Eye (tissue), 1 donor: Measurements from ENCODE around the gene OTOP1.
"Not testable (repeated sequence)": the region's sequence is repeated elsewhere in the genome, so short reads cannot be mapped to it uniquely, and the experiment has no call there.

Experiments used
- DNase-seq: peaks from one replicate; pipeline ENCODE4 v3.0.0-alpha.2; 2015

Gene OTOP1

DNA sequence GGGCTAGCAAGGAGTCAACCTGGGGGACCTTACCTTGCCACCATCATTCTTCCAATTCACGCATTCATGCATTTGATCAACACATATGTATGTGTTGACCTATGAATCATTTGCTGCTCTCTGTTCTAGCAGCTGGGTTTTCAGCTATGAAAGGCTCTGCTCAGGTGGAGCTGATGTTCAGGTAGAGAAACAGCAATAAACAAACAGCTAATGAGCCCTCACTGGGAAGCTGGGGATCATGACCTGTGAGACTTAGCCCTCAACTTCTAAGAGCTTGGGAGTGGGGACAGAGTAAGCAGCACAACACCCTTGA, 1.6 kb upstream of the OTOP1 start:
- DNase-seq, result no peak

DNA sequence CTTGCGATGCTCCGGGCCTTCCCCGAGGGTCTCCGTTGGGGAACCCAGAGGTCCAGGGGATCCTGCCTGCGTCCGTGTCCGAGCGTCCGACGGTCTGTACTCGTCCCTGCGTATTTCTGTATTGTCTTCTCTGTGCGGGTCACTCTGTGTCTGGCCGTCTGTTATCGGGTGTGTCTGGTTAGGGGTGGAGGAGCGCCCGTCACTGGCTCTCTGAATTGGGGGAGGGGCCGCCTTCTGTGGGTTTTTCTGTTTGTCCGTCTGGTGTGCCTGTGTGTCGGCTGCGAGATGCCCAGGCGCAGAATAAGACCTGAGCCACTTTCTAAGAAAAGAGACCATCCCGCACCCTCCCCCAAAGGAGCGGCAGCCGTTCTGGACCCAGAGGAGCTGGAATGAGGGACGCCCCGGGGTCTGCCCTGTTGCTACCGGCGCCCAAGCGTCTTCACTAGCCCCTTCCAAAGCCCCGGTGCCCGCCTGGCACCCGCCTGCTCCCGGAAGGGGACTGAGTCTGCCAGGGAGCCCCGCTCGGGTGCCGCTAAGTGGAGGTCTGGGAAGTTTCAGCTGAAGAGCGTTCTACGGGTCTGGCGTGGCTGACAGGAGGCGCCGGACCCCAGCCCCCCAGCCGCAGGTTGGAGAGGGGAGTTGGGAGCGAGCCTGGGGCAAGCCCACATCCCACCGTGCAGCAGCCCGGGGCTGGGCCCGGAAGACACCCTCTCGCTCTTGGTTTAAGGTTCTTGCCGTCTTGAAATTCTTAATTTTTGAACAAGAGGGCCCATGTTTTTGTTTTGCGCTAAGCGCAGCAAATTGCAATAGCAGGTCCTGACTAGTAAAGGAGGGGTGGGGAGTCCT, 1.0 kb upstream of the OTOP1 start:
- DNase-seq, result no peak

DNA sequence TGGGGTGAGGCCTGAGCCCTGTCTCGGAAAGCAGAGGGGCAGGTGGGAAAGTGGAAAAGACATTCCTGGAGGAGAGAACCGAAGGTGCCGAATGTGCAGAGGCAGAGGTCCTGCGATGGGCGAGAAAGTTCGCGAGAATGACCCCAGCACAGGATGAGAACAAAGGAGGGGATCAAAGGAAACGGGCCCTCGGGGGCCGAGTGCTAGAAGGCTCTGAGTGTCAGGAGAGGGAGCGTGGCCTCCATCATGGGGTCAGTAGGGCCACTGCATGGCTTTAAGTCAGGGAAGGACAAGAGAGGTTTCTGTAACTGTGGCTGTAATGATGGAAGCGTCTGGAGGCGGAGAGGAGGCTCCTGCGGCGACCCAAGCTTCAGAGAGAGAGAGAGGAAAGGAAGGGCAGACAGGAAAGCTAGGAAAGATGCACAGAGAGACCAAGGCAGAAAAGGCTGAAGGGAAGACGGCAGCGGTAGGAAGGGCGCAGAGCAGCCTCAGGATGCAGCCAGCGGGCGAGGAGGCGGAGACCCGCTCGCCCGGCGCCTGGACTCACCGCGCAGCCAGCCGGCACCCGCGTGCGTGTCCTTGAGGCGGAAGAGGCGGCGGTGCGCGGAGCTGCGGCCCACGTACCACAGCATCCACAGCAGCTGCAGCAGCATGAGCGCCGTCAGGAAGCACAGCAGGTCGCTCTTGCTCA, 669 bp downstream of the OTOP1 start:
- no peak for DNase-seq

DNA sequence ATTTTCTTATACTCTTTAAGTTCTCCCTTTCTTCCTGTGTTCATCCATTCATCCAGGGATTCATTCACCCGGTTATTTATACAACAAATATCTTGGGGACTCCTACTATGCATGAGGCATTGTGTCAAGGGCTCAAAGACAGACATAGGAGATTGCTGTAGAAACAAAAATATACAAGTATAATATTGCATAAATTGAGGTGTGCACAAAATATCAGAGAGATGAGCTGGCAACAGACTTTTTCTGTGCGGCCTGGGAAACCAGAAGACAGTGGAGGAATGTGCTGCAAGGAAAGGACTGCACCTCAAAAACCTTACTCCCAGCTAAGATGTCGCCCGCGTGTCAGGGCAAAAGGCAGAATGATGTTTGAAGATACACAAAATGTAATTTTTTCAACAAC, 9.6 kb downstream of the OTOP1 start:
- DNase-seq, result no peak

DNA sequence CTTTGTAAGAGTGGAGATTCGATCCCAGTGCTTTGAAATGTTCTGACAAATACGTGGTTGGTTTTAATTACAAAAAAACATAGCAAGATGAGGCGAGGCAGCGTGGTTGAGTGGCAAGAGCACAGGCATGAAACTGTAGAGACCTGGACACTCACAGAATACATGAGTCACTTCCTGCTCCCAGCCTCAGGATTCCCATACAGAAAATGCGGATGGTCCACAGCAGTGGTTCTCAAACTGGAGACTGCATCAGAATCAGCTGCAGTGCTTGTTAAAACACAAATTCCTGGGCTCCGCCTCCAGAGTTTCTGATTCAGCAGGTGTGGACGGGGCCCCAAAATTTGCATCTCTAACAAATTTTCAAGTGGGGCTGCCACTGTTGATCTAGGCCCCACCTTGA, 10.1 kb downstream of the OTOP1 start:
- no peak for DNase-seq

DNA sequence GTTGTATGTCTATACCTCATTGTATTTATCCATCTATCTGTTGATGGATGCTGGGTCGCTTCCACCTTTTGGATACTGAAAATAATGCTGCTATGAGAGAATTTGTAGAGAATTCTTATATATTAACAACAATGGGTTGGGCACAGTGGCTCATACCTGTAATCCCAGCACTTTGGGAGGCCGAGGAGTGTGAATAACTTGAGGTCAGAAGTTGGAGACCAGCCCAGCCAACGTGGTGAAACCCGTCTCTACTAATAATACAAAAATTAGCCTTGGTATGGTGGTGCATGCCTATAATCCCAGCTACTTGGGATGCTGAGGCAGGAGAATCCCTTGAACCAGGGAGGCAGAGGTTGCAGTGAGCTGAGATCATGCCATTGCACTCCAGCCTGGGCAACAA, 13.1 kb downstream of the OTOP1 start:
- DNase-seq, result not testable (repeated sequence)

DNA sequence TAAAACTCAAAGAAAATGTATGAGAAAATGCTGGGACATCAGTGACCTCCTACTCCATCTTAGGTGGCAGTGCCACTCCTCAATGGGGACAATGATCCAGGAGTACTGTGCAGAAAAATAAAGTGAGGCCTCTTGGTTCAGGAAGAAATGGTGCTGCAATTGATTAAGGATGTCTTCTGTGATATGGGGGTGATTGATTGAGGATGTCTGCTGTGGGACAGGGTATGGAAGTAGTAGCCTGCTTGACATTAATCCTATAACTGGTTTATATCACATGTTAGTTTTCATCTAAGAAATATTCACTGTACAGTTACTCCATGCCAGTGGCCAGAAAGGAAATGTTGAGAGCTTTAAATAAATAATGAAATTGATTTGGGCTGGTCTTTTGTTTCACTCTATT, 20.5 kb downstream of the OTOP1 start:
- no peak for DNase-seq

DNA sequence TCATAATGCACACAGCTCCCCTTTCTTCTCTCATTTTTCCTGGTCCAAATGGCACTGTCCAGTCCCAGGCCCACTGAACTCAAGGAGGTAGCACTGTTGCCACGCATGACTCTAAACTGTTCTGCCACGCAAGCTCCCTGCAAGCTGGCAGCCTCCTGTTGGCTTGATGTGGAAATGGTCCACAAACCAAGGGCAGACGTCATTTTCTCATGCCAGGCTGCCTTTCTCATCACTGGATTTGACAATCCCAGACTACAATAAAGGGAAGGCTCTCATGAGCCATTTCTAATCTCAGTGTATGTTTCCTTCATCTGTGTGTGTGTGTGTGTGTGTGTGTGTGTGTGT, 22.4 kb downstream of the OTOP1 start:
- DNase-seq, result no peak

DNA sequence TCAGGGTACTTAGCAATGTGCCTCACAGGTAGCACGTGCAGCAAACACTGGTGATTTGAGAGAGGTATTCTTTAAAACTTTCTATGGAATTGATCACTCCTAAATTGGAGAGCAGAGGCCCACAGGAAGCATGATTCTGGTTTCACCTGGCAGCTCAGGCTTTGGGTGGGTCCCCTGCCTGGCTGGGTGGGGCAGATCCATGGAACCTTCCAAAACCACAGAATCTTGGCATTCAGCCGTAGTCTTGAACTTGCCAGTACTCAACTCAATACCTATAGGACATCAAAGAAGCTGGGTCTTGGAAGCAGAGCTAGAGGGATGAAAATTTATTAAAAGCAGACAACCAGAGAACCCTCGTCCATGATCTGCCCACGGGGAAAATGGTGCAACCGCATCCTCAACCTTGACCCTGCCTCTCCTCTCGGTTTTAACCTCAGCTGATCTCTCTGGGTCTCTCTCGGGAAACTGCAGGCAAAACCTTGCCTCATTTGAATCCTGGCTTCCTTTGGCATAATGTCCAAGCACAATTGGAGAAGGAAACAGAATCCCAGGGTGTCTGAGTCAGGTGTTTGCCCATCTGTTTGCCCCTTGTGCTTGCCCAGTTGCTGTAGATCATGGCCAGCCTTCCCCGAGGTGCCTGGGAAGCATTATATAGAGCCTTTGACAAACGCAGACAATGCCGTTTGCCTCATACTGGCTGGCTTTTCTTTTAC, 22.9 kb downstream of the OTOP1 start:
- no peak for DNase-seq

DNA sequence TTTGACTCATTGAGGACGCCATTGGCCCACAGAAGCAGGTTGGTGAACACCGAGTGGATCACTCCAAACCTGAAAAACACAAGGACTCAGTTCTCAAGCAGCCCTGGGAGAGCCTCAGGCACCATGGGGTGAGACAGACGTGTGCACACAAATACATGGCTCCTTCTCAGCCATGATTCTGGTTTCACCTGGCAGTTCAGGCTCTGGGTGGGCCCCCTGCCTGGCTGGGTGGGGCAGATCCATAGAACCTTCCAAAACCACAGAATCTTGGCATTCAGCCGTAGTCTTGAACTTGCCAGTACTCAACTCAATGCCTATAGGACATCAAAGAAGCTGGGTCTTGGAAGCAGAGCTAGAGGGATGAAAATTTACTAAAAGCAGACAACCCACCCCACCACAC, 24.2 kb downstream of the OTOP1 start:
- no peak for DNase-seq

DNA sequence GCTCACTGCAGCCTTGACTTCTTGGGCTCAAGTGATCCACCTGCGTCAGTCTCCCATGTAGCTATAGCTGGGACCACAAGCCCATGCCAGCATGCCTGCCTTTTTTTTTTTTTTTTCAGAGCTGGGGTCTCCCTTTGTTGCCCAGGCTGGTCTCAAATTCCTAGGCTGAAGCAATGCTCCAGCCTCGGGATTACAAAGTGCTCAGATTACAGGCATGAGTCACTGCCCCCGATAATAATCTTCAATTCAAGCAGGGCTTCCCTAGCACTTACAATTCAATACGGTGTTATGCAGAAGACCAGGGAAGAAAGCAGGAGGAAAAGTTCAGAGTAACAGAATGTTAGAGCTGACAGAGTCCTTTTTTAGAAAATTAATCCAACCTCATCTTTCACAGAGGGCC, 26.1 kb downstream of the OTOP1 start:
- no peak for DNase-seq

DNA sequence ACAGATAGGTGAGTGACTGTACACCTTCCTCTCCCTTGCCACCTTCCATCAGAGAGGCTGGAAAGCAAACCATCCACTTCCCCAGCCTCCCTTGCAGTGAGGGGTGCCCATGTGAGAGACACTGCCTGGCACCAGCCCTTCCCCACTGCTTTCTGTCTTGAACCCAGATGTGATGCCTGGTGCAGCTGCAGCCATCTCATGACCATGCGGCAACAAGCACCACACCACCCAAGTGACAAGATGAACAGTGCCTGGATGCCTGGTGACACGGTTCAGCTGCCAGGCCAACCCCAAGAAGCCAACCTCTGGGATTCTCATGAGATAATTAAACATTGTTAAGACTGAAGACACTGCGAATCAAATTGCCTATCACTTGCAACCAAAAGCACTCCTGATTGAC, 31.4 kb downstream of the OTOP1 start:
- no peak for DNase-seq

DNA sequence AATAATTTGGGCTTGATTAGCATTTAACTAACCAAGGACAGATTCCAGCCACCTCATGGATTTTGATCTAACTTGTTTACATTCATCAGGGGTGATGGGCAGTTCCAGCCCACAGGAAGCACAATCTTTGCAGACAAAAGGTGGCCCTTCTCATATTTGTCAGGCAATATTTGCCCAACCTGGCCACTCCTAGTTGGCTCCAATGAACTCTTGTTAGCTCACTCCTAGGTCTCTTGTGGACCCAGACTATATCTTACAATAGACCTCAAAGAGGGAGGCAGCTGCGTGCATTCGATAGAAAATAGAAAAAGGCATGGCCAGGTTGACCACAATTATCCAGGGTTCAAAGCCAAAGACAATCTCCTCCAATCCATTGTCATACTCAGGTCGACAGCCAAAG, 38.2 kb downstream of the OTOP1 start:
- not testable (repeated sequence) for DNase-seq

DNA sequence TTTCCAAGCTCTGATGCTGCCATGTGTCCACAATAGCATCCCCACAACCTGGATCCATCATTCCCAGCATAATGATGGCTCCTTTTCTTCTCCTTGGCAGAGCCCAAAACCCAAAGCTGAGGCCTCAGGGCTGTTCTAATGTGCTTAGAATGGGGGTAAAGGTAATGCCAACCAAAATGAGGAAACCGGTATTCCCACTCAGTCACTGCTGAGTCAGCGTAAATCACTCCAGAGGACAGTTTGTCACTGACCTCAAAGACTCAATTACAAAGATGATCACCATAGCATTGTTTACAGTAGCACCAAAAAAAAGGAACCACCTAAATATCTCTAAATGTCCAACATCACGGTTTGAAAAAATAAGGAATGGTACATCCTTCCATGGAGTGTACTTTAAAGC, 41.2 kb downstream of the OTOP1 start:
- no peak for DNase-seq

DNA sequence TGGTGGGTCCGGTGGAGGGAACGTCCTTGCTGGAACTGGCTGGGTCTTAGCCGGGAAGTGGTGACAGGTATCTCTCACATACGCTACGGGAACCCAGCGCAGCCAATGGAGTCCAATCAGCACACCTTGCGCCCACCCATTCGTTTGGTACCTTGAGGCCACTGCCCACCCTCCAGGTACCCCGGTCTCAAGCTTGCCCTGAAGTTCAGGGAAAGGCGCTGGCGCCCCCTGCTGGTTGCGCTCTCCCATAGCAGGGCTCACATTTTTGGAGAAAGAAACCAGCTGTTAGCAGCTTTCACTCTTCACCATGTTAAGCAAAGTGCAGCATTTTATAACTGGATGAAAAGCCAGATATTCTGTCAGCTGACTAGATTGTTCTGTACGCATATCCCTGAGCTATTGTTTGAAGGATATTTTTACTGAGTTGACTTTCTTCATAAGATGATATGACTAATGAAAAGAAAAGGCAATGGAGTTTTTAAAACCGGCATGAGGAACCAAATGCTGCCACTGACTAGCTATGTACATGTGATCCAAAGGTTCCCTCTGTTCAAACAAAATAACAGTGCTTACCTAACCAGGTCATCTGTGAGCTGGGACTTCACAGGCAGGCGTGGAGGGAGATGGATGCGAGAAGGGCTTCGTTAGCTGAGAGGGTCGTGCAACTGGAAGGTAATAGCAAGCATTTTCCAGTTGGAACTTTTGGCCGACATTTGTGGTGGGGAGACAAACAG, 43.7 kb downstream of the OTOP1 start:
- peak; percentile 35 for DNase-seq

DNA sequence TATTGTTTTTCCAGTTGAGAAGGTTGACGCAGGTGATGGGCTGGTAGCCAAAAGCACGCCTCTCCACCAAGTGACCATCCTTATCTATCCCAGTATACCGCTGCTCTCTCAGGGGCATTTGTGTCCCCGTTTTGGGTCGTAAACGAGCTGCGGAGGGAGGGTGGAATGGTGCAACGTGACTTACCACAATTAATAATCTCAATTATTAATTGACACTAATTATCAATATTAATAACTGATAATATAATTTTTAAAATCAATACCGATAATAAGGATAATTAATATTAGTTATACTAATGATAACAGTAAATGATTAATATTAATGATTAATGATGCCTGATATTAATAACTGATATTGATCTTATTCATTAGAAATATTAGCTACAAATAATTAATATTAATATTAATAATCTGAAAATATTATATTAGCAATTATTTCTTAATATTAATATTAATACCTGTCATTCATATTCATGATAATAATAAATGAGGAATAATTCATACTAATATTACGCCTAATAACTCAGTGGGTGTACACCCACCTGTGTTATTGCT, 56.1 kb downstream of the OTOP1 start:
- DNase-seq, result peak; percentile 4

DNA sequence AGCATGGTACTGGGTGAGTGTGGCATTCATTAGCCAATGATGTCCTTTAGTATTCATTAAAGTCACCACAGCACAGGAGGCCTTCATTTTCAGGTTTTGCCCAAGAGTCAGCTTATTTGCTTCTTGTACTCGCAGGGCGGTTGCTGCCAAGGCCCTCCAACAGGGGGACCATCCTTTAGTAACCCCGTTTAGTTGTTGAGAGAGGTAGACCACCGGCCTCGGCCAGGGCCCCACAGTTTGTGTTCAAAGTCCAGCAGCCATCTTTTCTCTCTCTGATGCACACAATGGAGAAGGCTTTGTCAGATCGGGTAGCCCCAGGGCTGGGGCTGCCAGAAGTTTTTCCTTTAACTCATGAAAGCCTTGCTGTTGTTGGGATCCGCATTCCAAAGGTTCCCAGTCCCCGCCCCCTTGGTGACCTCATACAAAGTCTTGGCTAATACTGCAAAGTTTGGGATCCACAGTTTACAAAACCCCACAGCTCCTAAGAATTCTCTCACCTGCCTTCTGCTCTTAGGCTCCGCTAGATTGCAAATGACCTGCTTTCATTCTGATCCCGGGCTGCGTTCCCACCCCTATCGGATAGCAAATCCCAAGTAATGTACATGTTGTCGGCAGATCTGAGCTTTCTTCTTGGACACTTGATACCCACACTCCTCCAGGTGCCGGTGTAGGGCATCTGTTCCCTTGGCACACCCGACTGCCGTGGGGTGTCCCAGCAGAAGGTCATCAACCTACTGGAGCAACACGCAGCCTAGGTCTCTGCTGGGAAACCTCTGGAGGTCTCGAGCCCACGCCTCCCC, 58.5 kb downstream of the OTOP1 start:
- not testable (repeated sequence) for DNase-seq

DNA sequence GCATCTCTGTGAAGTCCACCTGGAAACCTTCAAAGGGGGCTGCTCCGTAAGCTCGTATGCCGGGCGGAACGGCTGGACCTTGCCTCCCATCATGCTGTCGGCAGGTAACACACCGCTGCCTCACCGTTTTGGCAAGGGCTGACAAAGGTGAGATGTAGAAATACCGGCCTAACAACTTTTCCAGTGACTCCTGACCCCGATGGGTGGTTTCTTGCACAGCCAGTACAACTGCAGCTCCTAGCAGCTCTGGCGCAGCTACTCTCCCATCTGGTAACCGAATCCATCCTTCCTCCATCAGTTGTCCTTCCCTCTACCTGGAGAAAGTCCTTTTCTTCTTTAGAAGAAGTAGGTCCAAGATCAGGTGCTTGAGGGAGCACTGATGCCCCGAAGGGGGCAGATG, 59.7 kb downstream of the OTOP1 start:
- DNase-seq, result not testable (repeated sequence)

DNA sequence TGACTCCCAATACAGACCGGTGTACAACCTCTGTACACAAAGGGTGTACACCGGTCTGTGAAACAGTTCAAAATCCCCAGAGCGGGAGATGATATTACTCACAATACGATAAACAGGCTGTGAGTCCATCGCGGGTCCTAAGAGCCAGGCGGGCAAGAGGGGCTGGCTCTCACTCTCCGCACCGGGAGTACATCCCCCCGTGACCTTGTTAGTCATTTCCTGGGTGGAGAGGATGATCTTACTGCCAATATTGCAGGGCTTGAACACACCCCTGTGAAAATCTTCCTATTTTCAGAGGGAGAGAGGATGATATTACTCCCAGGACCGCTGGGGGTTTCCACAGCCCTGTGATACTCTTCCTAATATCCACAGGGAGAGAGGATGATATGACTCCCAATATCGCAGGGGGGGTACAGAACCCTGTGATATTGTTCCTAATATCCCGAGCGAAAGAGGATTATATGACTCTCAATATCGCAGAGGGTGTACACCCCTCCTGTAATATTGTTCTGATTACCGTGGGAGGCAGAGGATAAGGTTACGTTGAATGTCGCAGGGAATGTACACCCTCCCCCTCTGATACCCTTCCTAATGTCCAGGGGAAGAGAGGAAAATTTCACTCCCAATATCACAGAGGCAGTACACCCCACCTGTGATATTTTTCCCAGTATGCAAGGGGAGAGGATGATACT, 60.9 kb downstream of the OTOP1 start:
- DNase-seq, result not testable (repeated sequence)

DNA sequence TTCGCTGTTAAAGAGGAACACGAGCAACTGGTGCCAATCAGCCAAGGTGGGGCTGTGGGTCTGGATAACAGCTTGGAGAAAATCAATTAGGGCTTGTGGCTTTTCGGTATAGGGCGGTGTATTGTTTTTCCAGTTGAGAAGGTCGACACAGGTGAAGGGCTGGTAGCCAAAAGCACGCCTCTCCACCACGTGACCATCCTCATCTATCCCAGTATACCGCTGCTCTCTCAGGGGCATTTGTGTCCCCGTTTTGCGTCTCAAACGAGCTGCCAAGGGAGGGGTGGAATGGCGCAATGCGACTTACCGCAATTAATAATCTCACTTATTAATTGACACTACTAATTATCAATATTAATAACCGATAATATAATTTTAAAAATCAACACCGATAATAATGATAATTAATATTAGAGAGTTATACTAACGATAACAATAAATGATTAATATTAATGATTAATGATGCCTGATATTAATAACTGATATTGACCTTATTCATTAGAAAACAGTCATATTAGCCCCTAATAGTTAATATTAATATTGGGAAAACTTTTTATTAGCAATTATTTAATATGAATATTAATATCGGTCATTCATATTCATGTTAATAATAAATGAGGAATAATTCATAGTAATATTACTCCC, 62.1 kb downstream of the OTOP1 start:
- DNase-seq, result not testable (repeated sequence)

DNA sequence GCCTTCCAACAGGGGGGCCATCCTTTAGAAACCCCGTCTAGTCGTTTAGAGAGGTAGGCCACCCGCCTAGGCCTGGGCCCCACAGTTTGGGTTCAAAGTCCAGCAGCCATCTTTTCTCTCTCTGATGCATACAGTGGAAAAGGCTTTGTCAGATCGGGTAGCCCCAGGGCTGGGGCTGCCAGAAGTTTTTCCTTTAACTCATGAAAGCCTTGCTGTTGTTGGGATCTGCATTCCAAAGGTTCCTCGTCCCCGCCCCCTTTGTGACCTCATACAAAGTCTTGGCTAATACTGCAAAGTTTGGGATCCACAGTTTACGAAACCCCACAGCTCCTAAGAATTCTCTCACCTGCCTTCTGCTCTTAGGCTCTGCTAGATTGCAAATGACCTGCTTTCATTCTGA, 64.5 kb downstream of the OTOP1 start:
- not testable (repeated sequence) for DNase-seq
